ENCODE data around the gene TPST2. TPM values are rescaled to one million over a fixed set of nuclear protein-coding genes. Genes with fewer than 3 reads are reported as not detected.
"Not testable (repeated sequence)": the region's sequence is repeated elsewhere in the genome, so short reads cannot be mapped to it uniquely, and the experiment has no call there.

The TPST2 gene
- 74.8 and 82.1 TPM in 2 replicates for total RNA-seq

GRCh38 chr22:26589845-26590736 lies at the start of gene TPST2:
Gene TPST2 (minus strand): TSS chr22:26590132. CDS start chr22:26541630, 48,502 bp downstream.
- intact Hi-C loops (cut with micrococcal nuclease), result loop anchor here (1.0 to 5.0 kb wide), 9 partner anchors 11 to 1521 kb away; partner anchors contain the start of genes ASPHD2, HPS4, MIAT and SRRD

- intact Hi-C loops (cut with micrococcal nuclease), result no loop called here
Measured at GRCh38 chr22:26636296-26636695, 46.4 kb upstream of the TPST2 start.

GRCh38 chr22:26635117-26635516 lies 45.2 kb upstream of the TPST2 start:
- intact Hi-C loops (cut with micrococcal nuclease), result no loop called here

GRCh38 chr22:26634189-26634588 lies 44.3 kb upstream of the TPST2 start:
- intact Hi-C loops (cut with micrococcal nuclease), result no loop called here

- intact Hi-C loops (cut with micrococcal nuclease), result no loop called here
Measured at GRCh38 chr22:26632422-26633155, 42.7 kb upstream of the TPST2 start.

- intact Hi-C loops (cut with micrococcal nuclease), result no loop called here
Measured at GRCh38 chr22:26631282-26631681, 41.4 kb upstream of the TPST2 start.

GRCh38 chr22:26629988-26630761 lies 40.2 kb upstream of the TPST2 start:
- intact Hi-C loops (cut with micrococcal nuclease), result no loop called here

- intact Hi-C loops (cut with micrococcal nuclease), result no loop called here
Measured at GRCh38 chr22:26624803-26625202, 34.9 kb upstream of the TPST2 start.

GRCh38 chr22:26623984-26624383 lies 34.1 kb upstream of the TPST2 start:
- intact Hi-C loops (cut with micrococcal nuclease), result no loop called here

- intact Hi-C loops (cut with micrococcal nuclease), result no loop called here
Measured at GRCh38 chr22:26621663-26622062, 31.7 kb upstream of the TPST2 start, which contains the start of gene CRYBA4. Gene CRYBA4 (plus strand): TSS chr22:26621963. CDS start chr22:26622597, 634 bp downstream.

GRCh38 chr22:26620197-26620596 lies 30.3 kb upstream of the TPST2 start:
- intact Hi-C loops (cut with micrococcal nuclease), result no loop called here

GRCh38 chr22:26619510-26619909 lies 29.6 kb upstream of the TPST2 start:
- intact Hi-C loops (cut with micrococcal nuclease), result no loop called here

- intact Hi-C loops (cut with micrococcal nuclease), result no loop called here
Measured at GRCh38 chr22:26618455-26618854, 28.5 kb upstream of the TPST2 start.

GRCh38 chr22:26617271-26618199 lies 27.6 kb upstream of the TPST2 start, which contains the start of gene CRYBB1:
Gene CRYBB1 (minus strand): TSS chr22:26618027. CDS start chr22:26616319, 1,708 bp downstream.
- intact Hi-C loops (cut with micrococcal nuclease), result no loop called here

- intact Hi-C loops (cut with micrococcal nuclease), result no loop called here
Measured at GRCh38 chr22:26616650-26617049, 26.7 kb upstream of the TPST2 start.

- intact Hi-C loops (cut with micrococcal nuclease), result no loop called here
Measured at GRCh38 chr22:26615830-26616435, 26.0 kb upstream of the TPST2 start.

- intact Hi-C loops (cut with micrococcal nuclease), result no loop called here
Measured at GRCh38 chr22:26615149-26615548, 25.2 kb upstream of the TPST2 start.

- intact Hi-C loops (cut with micrococcal nuclease), result no loop called here
Measured at GRCh38 chr22:26614322-26614721, 24.4 kb upstream of the TPST2 start.

GRCh38 chr22:26613753-26614152 lies 23.8 kb upstream of the TPST2 start:
- intact Hi-C loops (cut with micrococcal nuclease), result not testable (repeated sequence)

- intact Hi-C loops (cut with micrococcal nuclease), result no loop called here
Measured at GRCh38 chr22:26612652-26613051, 22.7 kb upstream of the TPST2 start.
